ENCODE results near the gene NSFL1C. TPM values are rescaled to one million over a fixed set of nuclear protein-coding genes. Genes with fewer than 3 reads are reported as not detected.

NSFL1C gene
- total and polyA plus RNA-seq, 2 experiments from 2014 or later, result 36.0 to 98.8 TPM

- WGBS (ENCODE audit: low lambda C conversion rate, missing lambda C conversion rate), result 72% methylated on average over 2 of the region's 2 CpGs
- H3K27ac ChIP-seq, result no peak overlapping the region
- H3K4me2 ChIP-seq, result no peak overlapping the region
Observed at GRCh38 chr20:1491860-1492642, 25.4 kb upstream of the NSFL1C start.

GRCh38 chr20:1491281-1491840, 24.7 kb upstream of the NSFL1C start, which contains the start of gene SIRPB2:
SIRPB2 (minus strand) TSS chr20:1491420; CDS start chr20:1491359, 61 bp downstream.
- H3K36me3 ChIP-seq (replicated peaks; ENCODE audit: insufficient read depth, low read depth), result no peaks in the 10 kb centered on the region
- H2AFZ ChIP-seq, result no peak within 1 kb of the TSS
- DNase-seq (ENCODE audit: low spot score), result no peak
- H3K9me2 ChIP-seq (replicated peaks; ENCODE audit: insufficient read depth), result no peaks in the 10 kb centered on the region
- H3K27ac ChIP-seq, result no peak within 1 kb of the TSS
- no peaks in the 10 kb centered on the region for H3K79me2 ChIP-seq
- H3K4me2 ChIP-seq, result no peak within 1 kb of the TSS
- H3K4me1 ChIP-seq (ENCODE audit: insufficient read depth), result no peaks in the 10 kb centered on the region
- no peaks in the 10 kb centered on the region for H4K20me1 ChIP-seq (ENCODE audit: insufficient read depth, poor library complexity, severe bottlenecking)
- H3K27me3 ChIP-seq, result peaks cover 26% of the 10 kb centered on the region
- no peak for TF ChIP-seq CTCF (IDR thresholded peaks at IDR 0.05; ENCODE audit: poor library complexity)
- TF ChIP-seq EZH2phosphoT487 (IDR thresholded peaks at IDR 0.05; ENCODE audit: low read depth, severe bottlenecking, unreplicated experiment), result no peak
- TF ChIP-seq EZH2 (IDR thresholded peaks at IDR 0.05; ENCODE audit: borderline replicate concordance), result no peak
- H3K4me3 ChIP-seq, result no peak within 1 kb of the TSS
- 90% methylated on average over 11 of the region's 11 CpGs for WGBS (ENCODE audit: low lambda C conversion rate, missing lambda C conversion rate)
- no peaks in the 10 kb centered on the region for H3K9me3 ChIP-seq (ENCODE audit: low read depth)

More at GRCh38 chr20:1491860-1492642, 25.4 kb upstream of the NSFL1C start:
- Histone ChIP-seq H4K20me1 (ENCODE audit: insufficient read depth, poor library complexity, severe bottlenecking) (no peaks in the 10 kb centered on the region), H3K36me3 (replicated peaks; ENCODE audit: insufficient read depth, low read depth) (no peaks in the 10 kb centered on the region), H2AFZ (no peak overlapping the region), H3K4me1 (ENCODE audit: insufficient read depth) (no peaks in the 10 kb centered on the region), H3K79me2 (no peaks in the 10 kb centered on the region), H3K9me3 (ENCODE audit: low read depth) (no peaks in the 10 kb centered on the region), H3K9me2 (replicated peaks; ENCODE audit: insufficient read depth) (no peaks in the 10 kb centered on the region), H3K27me3 (peaks cover 22% of the 10 kb centered on the region), H3K4me3 (no peak overlapping the region)
- no peak for DNase-seq (ENCODE audit: low spot score)
- TF ChIP-seq EZH2phosphoT487 (IDR thresholded peaks at IDR 0.05; ENCODE audit: low read depth, severe bottlenecking, unreplicated experiment) (no peak), EZH2 (IDR thresholded peaks at IDR 0.05; ENCODE audit: borderline replicate concordance) (no peak), CTCF (IDR thresholded peaks at IDR 0.05; ENCODE audit: poor library complexity) (no peak)

GRCh38 chr20:1490643-1491195, 24.1 kb upstream of the NSFL1C start:
- Histone ChIP-seq H3K27me3 (peaks cover 26% of the 10 kb centered on the region), H4K20me1 (ENCODE audit: insufficient read depth, poor library complexity, severe bottlenecking) (no peaks in the 10 kb centered on the region), H3K79me2 (no peaks in the 10 kb centered on the region), H2AFZ (no peak overlapping the region), H3K4me2 (no peak overlapping the region), H3K27ac (no peak overlapping the region), H3K36me3 (replicated peaks; ENCODE audit: insufficient read depth, low read depth) (no peaks in the 10 kb centered on the region), H3K9me2 (replicated peaks; ENCODE audit: insufficient read depth) (no peaks in the 10 kb centered on the region), H3K4me1 (ENCODE audit: insufficient read depth) (no peaks in the 10 kb centered on the region), H3K4me3 (no peak overlapping the region), H3K9me3 (ENCODE audit: low read depth) (no peaks in the 10 kb centered on the region)
- 87% methylated on average over 9 of the region's 9 CpGs for WGBS (ENCODE audit: low lambda C conversion rate, missing lambda C conversion rate)
- no peak for DNase-seq (ENCODE audit: low spot score)
- TF ChIP-seq EZH2phosphoT487 (IDR thresholded peaks at IDR 0.05; ENCODE audit: low read depth, severe bottlenecking, unreplicated experiment) (no peak), CTCF (IDR thresholded peaks at IDR 0.05; ENCODE audit: poor library complexity) (no peak), EZH2 (IDR thresholded peaks at IDR 0.05; ENCODE audit: borderline replicate concordance) (no peak)

Data from hepatocyte (in vitro differentiated cells).